Loucy (cell line): ENCODE measurements around the gene GPHB5.

Experiments used
- CTCF ChIP-seq: fragments of 200-600 bp; sonication (generic); conservative IDR thresholded peaks from 2 replicates; pipeline ENCODE4 v1.5.1; 2014; ENCODE audit warnings: mild to moderate bottlenecking, antibody characterized with exemption, low read length
- EZH2phosphoT487 ChIP-seq: fragments of 200-600 bp; IDR thresholded peaks from 2 replicates; pipeline ENCODE4 v1.6.1; 2018; ENCODE audit warnings: antibody characterized with exemption, mild to moderate bottlenecking, moderate library complexity, borderline replicate concordance

DNA sequence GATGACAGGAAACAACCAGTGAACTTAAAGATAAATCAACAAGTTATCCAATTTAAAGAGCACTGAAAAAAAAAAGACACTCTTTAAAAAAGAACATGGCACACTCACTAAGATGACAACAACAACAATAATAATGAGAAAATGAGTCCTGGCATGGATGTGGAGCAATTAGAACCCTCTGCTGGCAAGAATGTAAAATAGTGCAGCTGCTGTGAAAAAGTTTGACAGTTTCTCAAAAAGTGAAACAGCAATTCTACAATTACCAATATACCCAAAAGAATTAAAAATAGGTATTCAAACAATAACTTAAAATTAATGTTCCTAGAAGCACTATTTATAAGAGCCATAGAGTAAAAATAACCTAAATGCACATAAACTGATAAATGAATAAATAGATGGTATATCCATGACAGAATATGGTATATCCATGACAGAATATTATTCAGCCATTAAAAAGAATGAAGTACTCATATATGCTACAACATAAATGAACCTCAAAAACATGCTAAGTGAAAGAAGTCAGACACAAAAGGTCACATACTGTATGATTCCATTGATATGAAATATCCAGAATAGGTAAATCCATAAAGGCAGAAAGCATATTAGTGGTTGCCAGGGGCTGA is 49.1 kb upstream of the GPHB5 start:
- TF ChIP-seq CTCF (no peak), EZH2phosphoT487 (no peak)
